Fibroblast of skin of back (primary cell): Measurements from ENCODE around the gene VPS9D1.
A peak's percentile ranks its signal among the peaks of the same experiment; 100 is the strongest.
"Not testable (repeated sequence)": the region's sequence is repeated elsewhere in the genome, so short reads cannot be mapped to it uniquely, and the experiment has no call there.

ENCODE experiments used
- DNase-seq: peaks from one replicate; pipeline ENCODE4 v3.0.0-alpha.2; 2013

Gene VPS9D1

GRCh38 chr16:89709716-89710432 lies 10.8 kb downstream of the VPS9D1 start:
- DNase-seq: no peak

GRCh38 chr16:89709166-89709565 lies 11.5 kb downstream of the VPS9D1 start:
- DNase-seq: no peak

DNA sequence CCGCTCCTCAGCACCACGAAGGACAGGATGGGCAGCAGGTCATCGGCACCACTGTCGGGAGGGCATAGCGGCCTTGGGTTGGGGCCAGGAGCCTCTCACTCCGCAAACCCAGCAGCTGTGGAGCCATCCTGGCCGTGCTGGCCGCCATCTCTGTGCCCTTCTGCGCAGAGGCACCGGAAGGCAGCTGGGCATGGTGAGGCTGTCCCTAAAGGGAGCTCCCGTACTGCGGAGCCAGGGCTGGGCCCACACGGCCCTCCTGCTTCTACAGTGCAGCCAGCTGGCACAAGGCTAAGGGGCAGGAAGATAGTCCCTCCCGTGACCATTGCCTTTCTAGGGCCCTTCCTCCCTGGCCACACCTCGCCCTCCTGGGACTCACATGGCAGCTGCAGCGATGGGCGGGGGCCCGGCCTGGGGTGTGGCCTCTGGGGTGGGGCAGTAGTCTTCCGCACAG lies 12.2 kb downstream of the VPS9D1 start:
- DNase-seq: no peak

- no peak for DNase-seq
These were observed 13.0 kb downstream of the VPS9D1 start for GRCh38 chr16:89707695-89708094.

- DNase-seq: no peak
These were observed 14.0 kb downstream of the VPS9D1 start for GRCh38 chr16:89706518-89707260.

DNA sequence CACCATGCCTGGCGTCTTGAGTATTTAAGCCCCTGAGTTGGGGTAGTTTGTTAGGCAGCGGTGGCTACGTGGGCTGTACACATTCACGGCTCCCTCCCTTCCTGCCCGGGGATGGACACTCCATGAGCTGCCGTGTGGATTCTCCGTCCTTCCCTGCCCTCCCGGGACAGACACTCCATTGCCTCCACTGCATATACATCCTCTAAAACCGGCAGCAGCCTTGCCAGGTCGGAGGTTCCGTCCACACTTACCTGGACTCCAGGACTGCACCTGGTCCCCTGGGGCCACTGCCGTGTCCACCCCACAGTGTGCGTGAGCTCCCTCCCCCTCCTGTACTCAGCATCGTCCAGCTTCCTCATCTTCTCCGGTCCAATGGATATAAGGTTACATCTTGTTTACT lies 15.7 kb downstream of the VPS9D1 start:
- DNase-seq: no peak

DNA sequence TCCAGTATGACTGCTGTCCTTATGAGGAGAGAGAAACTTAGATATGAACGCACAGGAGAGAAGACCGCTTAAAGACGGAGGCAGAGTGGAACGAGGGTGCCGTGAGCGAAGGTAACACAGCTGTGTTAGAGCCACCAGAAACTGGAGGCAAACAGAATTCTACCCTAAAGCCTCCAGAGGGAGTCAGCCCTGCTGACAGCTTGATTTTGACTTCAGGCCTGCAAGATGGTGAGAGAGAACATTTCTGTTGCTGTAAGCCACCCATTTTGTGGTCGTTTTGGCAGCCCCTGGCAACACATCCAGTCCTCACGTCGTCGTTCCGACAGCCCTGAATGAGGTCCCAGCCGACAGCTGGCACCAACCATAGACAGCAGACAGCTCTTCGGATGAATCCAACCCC lies 16.4 kb downstream of the VPS9D1 start:
- no peak for DNase-seq

- peak; percentile 77 for DNase-seq
These were observed 19.0 kb downstream of the VPS9D1 start, which contains the start of gene SPATA2L for GRCh38 chr16:89701425-89702406. Gene SPATA2L, minus strand, starts transcription at chr16:89701705. Its CDS starts 473 bp downstream, at chr16:89701232.

GRCh38 chr16:89700649-89701424 lies 19.9 kb downstream of the VPS9D1 start:
- no peak for DNase-seq

- DNase-seq: peak; percentile 94
These were observed 20.5 kb downstream of the VPS9D1 start for GRCh38 chr16:89700100-89700648.

DNA sequence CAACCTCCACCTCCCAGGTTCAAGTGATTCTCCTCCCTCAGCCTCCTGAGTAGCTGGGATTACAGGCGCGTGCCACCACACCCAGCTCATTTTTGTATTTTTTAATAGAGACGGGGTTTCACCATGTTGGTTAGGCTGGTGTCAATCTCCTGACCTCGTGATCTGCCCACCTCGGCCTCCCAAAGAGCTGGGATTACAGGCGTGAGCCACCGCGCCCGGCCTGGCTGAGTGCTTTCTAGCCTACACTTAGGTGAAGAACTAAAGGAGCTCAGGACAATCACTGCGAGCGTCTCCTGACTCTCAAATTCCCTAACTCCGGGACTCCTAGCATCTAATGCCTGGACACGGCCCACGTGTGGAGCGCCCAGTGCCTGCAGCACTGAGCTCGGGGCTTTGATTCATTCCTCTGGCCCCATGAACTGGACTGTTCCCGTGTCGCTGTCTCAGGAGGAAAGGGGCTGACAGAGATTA lies 21.0 kb downstream of the VPS9D1 start:
- DNase-seq: not testable (repeated sequence)

DNA sequence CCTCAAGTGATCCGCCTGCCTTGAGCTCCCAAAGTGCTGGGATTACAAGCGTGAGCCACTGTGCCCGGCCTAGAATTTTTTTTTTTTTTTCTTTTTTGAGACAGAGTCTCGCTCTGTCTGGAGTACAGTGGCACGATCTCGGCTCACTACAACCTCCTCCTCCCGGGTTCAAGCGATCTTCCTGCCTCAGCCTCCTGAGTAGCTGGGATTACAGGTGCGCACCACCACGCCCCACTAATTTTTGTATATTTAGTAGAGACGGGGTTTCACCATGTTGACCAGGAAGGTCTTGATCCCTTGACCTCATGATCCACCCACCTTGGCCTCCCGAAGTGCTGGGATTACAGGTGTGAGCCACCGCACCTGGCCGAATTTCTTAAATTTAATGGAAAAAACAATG lies 22.0 kb downstream of the VPS9D1 start:
- DNase-seq: not testable (repeated sequence)

- DNase-seq: no peak
These were observed 22.9 kb downstream of the VPS9D1 start for GRCh38 chr16:89697616-89698331.

GRCh38 chr16:89697161-89697615 lies 23.5 kb downstream of the VPS9D1 start:
- DNase-seq: no peak

GRCh38 chr16:89696670-89697128 lies 24.0 kb downstream of the VPS9D1 start:
- DNase-seq: no peak

- DNase-seq: no peak
These were observed 24.6 kb downstream of the VPS9D1 start for GRCh38 chr16:89695875-89696669.

DNA sequence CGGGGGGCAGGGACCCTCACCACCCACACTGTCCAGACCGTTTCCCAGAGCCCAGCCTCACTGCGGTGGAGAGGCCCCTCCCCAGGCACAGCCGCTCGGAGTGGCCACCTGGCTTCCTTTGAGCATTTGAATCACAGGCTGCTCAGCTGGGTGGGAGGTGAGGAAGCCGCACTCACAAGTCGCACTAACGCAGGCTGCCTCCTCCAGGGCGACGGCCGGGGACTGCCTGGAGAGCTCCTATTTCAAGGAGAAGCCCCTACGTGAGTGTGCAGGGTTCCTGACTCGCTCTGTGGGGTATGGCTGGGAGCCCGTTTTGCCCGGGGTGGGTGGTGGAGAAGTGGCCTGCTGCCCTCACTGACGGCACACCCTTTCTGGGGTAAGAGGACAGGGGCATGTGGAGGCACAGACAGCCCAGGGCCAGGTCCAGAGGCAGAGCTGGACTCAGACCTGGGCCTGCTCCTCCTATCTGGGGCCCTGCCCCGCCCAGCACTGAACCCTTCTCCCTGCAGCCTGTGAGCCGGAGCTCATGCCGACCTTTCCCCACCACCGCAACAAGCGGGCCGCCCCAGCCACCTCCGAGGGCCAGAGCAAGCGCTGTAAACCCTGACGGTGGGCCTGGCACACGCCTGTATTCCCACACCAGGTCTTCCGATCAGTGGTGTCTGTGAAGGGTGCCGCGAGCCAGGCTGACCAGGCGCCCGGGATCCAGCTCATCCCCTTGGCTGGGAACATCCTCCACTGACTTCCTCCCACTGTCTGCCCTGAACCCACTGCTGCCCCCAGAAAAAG lies 25.4 kb downstream of the VPS9D1 start:
- DNase-seq: no peak

DNA sequence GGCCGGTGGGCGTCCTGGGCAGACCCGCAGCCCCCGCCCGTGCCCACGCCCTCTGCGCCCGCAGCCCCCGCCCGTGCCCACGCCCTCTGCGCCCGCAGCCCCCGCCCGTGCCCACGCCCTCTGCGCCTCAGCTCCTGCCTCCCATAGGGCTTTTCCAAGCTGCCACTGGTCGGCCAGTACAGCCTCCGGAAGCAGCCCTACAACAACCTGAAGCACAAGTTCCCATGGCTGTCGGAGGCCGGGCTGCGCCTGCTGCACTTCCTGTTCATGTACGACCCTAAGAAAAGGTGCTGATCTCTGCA lies 26.0 kb downstream of the VPS9D1 start:
- not testable (repeated sequence) for DNase-seq
